ENCODE measurements around the gene LRFN3.
A peak's percentile ranks its signal among the peaks of the same experiment; 100 is the strongest.
"Not testable (repeated sequence)": the region's sequence is repeated elsewhere in the genome, so short reads cannot be mapped to it uniquely, and the experiment has no call there.

LRFN3 gene

GRCh38 chr19:35935911-35936737 is at the start of gene LRFN3:
TSS of gene LRFN3 (plus strand) at chr19:35936374. CDS start at chr19:35939426, 3,052 bp downstream.
- DNase-seq, result peak; percentile 97

- DNase-seq, result no peak
These were observed 49.0 kb upstream of the LRFN3 start for GRCh38 chr19:35887197-35887596.

GRCh38 chr19:35888398-35888797 is 47.8 kb upstream of the LRFN3 start:
- no peak for DNase-seq

- no peak for DNase-seq
These were observed 46.6 kb upstream of the LRFN3 start for GRCh38 chr19:35889370-35890112.

GRCh38 chr19:35890113-35890650 is 46.0 kb upstream of the LRFN3 start:
- no peak for DNase-seq

- not testable (repeated sequence) for DNase-seq
These were observed 44.4 kb upstream of the LRFN3 start for GRCh38 chr19:35891819-35892218.

GRCh38 chr19:35894342-35894741 is 41.8 kb upstream of the LRFN3 start:
- no peak for DNase-seq

- DNase-seq, result no peak
These were observed 40.1 kb upstream of the LRFN3 start for GRCh38 chr19:35895911-35896642.

- no peak for DNase-seq
These were observed 39.5 kb upstream of the LRFN3 start for GRCh38 chr19:35896643-35897040.

GRCh38 chr19:35897706-35898451 is 38.3 kb upstream of the LRFN3 start:
- DNase-seq, result no peak

GRCh38 chr19:35898499-35898809 is 37.7 kb upstream of the LRFN3 start:
- DNase-seq, result no peak

GRCh38 chr19:35899547-35900214 is 36.5 kb upstream of the LRFN3 start:
- peak; percentile 97 for DNase-seq

GRCh38 chr19:35901055-35901644 is 35.0 kb upstream of the LRFN3 start:
- no peak for DNase-seq

- DNase-seq, result no peak
These were observed 34.1 kb upstream of the LRFN3 start, which contains the start of gene HCST for GRCh38 chr19:35901854-35902661. TSS of gene HCST (plus strand) at chr19:35902529. CDS start at chr19:35902594, 65 bp downstream.

GRCh38 chr19:35902870-35903475 is 33.2 kb upstream of the LRFN3 start:
- peak; percentile 61 for DNase-seq

GRCh38 chr19:35903550-35904179 is 32.5 kb upstream of the LRFN3 start:
- peak; percentile 95 for DNase-seq

GRCh38 chr19:35904311-35905068 is 31.7 kb upstream of the LRFN3 start:
- no peak for DNase-seq

- no peak for DNase-seq
These were observed 30.9 kb upstream of the LRFN3 start for GRCh38 chr19:35905178-35905727.

GRCh38 chr19:35907377-35907745 is 28.8 kb upstream of the LRFN3 start:
- DNase-seq, result no peak
